IPS-NIHi7 (cell line): ENCODE data around the gene OR8A1.
"Not testable (repeated sequence)": the region's sequence is repeated elsewhere in the genome, so short reads cannot be mapped to it uniquely, and the experiment has no call there.

ENCODE experiments used
- DNase-seq: peaks from one replicate; pipeline ENCODE4 v3.0.0; 2012; ENCODE audit warnings: mixed read lengths; ENCODE audit errors: extremely low spot score

Gene OR8A1

GRCh38 chr11:124592627-124593026, 22.8 kb downstream of the OR8A1 start:
- DNase-seq = no peak

DNA sequence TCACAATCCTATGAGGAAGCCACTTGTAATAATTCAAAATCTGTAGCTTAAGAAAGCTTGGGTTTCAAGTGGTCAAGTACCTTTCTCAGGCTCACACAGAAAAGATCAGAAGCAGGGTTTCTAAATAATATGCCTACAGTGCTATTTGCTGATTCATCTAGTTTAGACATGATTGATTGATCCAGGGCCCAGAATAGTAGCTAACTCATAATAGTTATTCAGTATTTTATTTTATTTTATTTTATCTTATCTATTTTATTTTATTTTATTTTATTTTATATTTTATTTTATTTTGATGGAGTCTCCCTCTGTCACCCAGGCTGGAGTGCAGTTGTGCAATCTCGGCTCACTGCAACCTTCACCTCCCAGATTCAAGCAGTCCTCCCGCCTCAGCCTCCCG, 25.5 kb downstream of the OR8A1 start:
- DNase-seq = no peak

- DNase-seq = no peak
These were observed 27.8 kb downstream of the OR8A1 start for GRCh38 chr11:124597626-124598025.

DNA sequence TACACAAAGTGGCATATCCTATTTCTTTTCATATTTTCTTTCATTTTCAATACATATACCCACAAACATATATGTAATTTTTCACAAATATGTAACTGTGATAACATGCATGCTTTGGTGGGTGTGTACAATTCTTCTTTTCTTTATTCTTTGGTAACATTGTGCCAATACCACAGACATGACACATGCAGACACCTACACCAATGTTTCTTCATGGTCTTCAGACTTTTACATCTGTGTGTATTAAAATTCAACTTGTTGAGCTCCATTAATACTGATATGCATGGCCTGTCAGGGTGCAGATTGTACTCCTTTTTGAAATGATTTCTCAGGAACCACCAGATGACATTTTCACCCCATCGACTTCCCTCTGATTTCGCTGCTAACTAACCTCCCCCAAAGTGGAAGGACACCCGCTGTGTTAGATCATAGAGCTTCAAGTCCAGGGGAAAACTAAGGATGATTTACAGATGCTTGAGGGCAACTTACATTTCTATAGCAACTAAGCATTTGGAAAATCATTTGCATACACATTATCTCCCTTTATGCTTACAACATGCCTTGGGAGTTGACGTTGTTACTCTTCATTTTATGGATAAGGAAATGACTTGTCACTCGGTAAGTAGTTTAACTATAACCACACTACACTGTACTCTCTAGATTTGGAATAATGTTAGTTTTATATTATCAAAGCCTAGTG, 31.0 kb downstream of the OR8A1 start:
- DNase-seq = no peak

DNA sequence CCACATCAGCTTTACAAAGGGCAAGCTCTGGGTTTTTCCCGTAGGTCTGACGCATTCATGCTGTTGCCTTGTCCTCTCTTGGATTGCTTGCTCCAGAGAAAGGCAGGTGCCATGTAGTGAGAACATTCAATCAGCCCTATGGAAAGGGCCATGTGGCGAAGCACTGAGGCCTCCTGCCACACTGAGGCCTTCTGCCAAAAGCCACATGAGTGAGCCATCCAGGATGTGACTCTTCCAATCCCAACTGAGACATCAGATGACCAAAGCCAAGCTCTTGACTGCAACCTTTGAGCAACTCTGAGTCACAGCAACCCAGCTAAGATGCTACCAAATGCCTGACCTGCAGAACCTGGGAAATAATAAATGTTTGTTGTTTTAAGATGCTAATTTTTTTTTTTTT, 32.4 kb downstream of the OR8A1 start:
- no peak for DNase-seq

DNA sequence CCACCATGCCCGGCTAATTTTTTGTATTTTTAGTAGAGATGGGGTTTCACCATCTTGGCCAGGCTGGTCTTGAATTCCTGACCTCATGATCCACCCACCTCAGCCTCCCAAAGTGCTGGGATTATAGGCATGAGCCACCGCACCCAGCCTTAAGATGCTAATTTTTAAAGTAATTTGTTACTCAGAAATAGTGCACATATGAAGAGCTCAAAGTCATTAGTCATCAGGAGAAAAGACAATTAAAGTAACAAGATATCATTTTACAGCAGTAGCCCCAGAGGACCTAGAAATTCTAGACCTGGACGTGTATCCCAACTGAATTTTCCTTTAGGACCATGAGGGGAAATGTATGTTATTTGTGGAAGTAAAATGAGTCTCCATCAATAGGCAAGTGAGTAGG, 32.9 kb downstream of the OR8A1 start:
- not testable (repeated sequence) for DNase-seq

GRCh38 chr11:124605719-124606118, 35.9 kb downstream of the OR8A1 start:
- no peak for DNase-seq

- no peak for DNase-seq
These were observed 38.4 kb downstream of the OR8A1 start for GRCh38 chr11:124608147-124608546.

- no peak for DNase-seq
These were observed 40.5 kb downstream of the OR8A1 start for GRCh38 chr11:124610295-124610694.

DNA sequence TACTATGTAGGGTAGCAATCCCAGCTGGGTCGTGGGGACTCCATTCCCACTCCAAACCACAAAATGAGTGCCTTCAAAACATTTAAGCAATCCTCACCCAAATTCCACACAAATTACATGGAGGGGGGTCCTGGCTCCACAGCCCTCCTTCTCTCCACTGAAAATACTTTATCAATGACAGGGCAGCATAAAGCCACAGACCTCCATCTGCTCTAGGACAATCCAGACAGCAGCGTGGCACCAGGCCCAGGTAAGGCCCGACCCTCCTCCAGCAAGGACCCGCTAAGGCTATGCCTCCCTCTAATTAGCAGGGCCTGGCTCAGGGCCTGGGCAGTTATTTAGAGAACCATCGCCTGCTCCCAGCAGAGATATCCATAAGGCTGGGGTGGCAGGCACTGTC, 41.3 kb downstream of the OR8A1 start, which contains the start of gene PANX3:
PANX3 (plus strand) TSS at position 365 of the 400 bp plus-strand sequence. CDS start 129 bp downstream, outside the sequence.
- DNase-seq = no peak

DNA sequence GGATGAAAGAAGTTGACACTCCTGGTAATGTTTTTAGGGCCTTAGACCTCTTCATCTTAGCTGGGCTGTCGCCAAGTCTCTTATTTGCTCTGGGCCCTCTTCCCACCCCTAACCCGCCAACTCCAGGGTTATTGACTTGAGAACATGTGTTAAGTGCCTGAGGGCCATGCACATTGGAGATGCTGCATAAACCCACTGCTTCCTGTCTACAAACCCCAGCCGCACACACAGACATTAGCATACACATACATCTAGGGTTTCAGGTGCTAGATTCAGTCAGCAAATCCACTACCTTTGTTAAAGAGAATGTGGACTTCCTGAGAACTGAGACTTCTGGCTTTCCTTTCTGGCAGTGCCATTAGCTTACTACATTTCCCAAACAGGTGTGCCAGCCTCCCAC, 42.2 kb downstream of the OR8A1 start:
- no peak for DNase-seq

GRCh38 chr11:124612567-124613246, 42.9 kb downstream of the OR8A1 start:
- DNase-seq = peak; percentile 39

DNA sequence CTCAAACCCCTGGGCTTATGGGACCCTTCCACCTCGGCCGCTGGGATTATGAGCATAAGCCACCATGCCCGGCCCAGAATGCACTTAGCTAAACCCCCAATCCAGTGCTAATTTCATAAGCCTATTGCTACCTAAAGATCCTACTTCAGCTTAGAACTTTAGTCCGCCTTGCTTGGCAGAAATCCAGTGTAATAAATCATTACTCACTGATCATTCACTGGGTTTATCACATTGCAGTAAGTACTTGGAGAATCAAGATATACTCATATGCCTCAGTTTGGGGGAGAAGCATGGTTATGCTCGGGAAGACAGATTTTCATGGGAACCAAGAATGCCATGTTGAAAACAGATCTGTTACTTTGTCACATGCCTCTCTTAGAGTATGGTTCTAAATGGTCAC, 49.1 kb downstream of the OR8A1 start:
- DNase-seq = no peak
